Kidney (tissue), 14 donors: ENCODE results near the gene PPY. TPM values are rescaled to one million over a fixed set of nuclear protein-coding genes. Genes with fewer than 3 reads are reported as not detected.
"Not testable (repeated sequence)": the region's sequence is repeated elsewhere in the genome, so short reads cannot be mapped to it uniquely, and the experiment has no call there.

Experiments used
- DNase-seq, 5 donors: peaks; one replicate each; pipeline ENCODE4 v3.0.0-alpha.2; 2013 to 2020
- FAIRE-seq: peaks from 2 replicates; lab custom pipeline; 2012; peaks lifted over from hg19 to GRCh38; lab: Jason Lieb, UNC
- H3K27ac ChIP-seq, 2 donors: one replicate each; pipeline ENCODE4 v1.7.0; 2013; ENCODE audit warnings: low read depth in 2 of 2, low read length in 2 of 2, inconsistent platforms in 1 of 2
- H3K27me3 ChIP-seq: one replicate; pipeline ENCODE4 v1.7.1; 2013; ENCODE audit warnings: low read length, inconsistent platforms; ENCODE audit not compliant: control insufficient read depth, insufficient read depth
- H3K36me3 ChIP-seq, 3 donors: one replicate each; pipeline versions ENCODE4 v1.7.0 to v1.7.1; 2013; ENCODE audit warnings: low read length in 3 of 3, control low read depth in 1 of 3, inconsistent platforms in 1 of 3; ENCODE audit not compliant: insufficient read depth in 3 of 3, control insufficient read depth in 2 of 3
- H3K4me1 ChIP-seq, 3 donors: one replicate each; pipeline versions ENCODE4 v1.7.0 to v1.7.1; 2013; ENCODE audit warnings: low read length in 3 of 3, inconsistent platforms in 1 of 3, low read depth in 1 of 3; ENCODE audit not compliant: control insufficient read depth in 2 of 3, insufficient read depth in 2 of 3
- H3K4me3 ChIP-seq, 3 donors: one replicate each; pipeline versions ENCODE4 v1.7.0 to v1.8.1; 2013; ENCODE audit warnings: low read length in 3 of 3, control low read depth in 1 of 3, inconsistent platforms in 1 of 3
- H3K9ac ChIP-seq, 3 donors: one replicate each; pipeline versions ENCODE4 v1.7.0 to v1.7.1; 2013; ENCODE audit warnings: low read length in 3 of 3, control low read depth in 1 of 3, inconsistent platforms in 1 of 3
- H3K9me3 ChIP-seq, 3 donors: one replicate each; pipeline versions ENCODE4 v1.7.0 to v1.7.1; 2013; ENCODE audit warnings: low read length in 3 of 3, control low read depth in 1 of 3, inconsistent platforms in 1 of 3; ENCODE audit not compliant: control insufficient read depth in 2 of 3, insufficient read depth in 1 of 3
- CTCF ChIP-seq: IDR thresholded peaks from 3 replicates; pipeline ENCODE4 v1.5.1; 2012; ENCODE audit warnings: mild to moderate bottlenecking, moderate library complexity, borderline replicate concordance; ENCODE audit not compliant: insufficient read depth; ENCODE audit errors: extremely low read depth
- intact Hi-C: fragments of 100-400 bp; cut with DNase I; formaldehyde crosslinking; loops from one replicate; pipeline ENCODE4 v1.11.1; 2022
- polyA plus RNA-seq: library from polyadenylated mRNA; stranded (reverse); fragments of 350-450 nt; fragmentation: Illumina TruSeq; extraction: RNeasy Lipid Tissue Mini Kit (QIAGEN cat#74804); gene quantifications from one replicate; pipeline ENCODE4 v1.2.3, GENCODE V29; 2014; ENCODE audit warnings: low read depth, low replicate concordance; ENCODE audit not compliant: insufficient read depth
- total RNA-seq: library from RNA; stranded (reverse); fragmentation: NEBNext Ultra II Directional; extraction: Animal tissue kit (Norgen Biotek cat#: 25700); gene quantifications from one replicate; pipeline ENCODE4 v1.2.1, GENCODE V29; 2021
- donor health status: control.
- donor health status: control.
- donor health status: control.
- donor health status: control.
- donor health status: control.
- donor health status: DM: yes; HTN: yes; CAD: no.
- donor health status: Normal renal cell carcinoma (clear cell type).

The PPY gene
- total and polyA plus RNA-seq, 2 donors from 2014 or later = not detected

DNA sequence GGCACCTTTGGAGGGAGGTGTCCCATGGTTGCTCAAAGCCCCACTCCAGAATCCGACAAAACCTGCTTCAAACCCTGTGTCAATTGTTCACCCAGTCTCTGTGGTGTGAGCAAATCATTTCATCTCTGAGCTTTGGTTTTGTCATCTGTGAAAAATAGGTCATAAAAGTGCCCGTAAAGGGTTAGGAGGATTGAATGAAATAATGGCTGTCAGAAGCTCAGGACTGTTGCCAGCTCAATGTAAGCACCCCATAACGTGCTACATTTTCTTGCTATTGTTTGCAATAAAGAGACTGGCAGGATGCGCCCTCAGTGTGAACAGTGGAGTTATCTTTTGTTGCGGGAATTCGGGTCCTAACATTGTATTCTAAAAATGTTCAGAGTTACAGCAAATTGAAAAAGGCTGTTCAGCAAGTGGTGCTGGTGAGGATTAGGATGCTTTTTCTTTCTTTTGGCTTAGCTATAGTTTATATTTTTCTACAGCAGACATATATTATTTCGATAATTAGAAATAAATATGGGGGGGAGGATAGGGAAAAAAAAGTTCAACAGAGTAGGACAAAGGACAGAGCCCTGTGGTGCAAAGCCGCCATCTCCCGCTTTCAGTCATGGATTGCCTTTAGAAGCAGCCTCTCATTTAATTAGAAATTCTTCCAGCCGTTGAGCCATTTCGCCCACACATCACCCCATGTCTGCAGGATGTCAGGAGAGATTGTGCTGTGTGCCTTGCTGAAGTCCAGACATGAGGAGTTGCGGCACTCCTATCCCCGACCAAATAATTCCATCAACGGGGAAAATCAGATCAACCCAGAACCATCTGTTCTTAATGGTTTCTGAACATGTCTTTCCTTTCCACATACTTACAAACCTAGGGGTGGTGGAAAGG lies 32.3 kb upstream of the PPY start:
- no peak overlapping the region for H3K27ac ChIP-seq
- FAIRE-seq = no peak

DNA sequence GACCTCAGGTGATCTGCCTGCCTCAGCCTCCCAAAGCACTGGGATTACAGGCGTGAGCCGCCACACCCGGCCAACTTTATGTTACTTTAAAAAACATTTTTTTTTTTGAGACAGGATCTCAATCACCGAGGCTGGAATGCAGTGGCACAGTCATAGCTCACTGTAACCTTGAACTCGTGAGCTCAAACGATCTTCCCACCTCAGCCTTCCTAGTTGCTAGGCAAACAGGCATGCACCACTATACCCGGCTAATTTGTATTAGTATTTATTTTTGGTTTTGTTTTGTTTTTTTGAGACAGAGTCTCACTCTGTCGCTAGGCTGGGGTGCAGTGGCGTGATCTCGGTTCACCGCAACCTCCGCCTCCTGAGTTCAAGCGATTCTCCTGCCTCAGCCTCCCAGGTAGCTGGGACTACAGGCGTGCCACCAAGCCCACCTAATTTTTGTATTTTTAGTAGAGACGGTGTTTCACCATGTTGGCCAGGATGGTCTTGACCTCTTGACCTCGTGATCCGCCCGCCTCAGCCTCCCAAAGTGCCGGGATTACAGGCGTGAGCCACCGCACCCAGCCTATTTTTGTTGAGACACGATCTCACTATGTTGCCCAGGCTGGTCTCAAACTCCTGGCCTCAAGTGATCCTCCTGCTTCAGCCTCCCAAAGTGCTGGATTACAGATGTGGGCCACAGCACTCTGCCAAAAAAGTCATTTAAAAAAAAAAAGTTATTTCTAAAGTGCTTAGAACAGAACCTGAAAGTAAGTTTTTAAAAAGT lies 30.4 kb upstream of the PPY start:
- FAIRE-seq, H3K27me3 ChIP-seq: not testable (repeated sequence)

More for the DNA sequence above, 32.3 kb upstream of the PPY start:
- DNase-seq = no peak
- Histone ChIP-seq H3K9ac (no peak overlapping the region), H3K36me3 (no peaks in the 10 kb centered on the region), H3K4me1 (no peaks in the 10 kb centered on the region), H3K27me3 (no peaks in the 10 kb centered on the region), H3K4me3 (no peak overlapping the region), H3K9me3 (no peaks in the 10 kb centered on the region)
- no peak for TF ChIP-seq CTCF
- intact Hi-C loops = no loop called here

GRCh38 chr17:43971436-43971835 lies 29.2 kb upstream of the PPY start:
- H3K4me1 ChIP-seq, H3K9ac ChIP-seq, FAIRE-seq, intact Hi-C loops, H3K4me3 ChIP-seq, H3K27me3 ChIP-seq, H3K9me3 ChIP-seq, DNase-seq, H3K36me3 ChIP-seq, H3K27ac ChIP-seq: not testable (repeated sequence)

More for the DNA sequence above, 30.4 kb upstream of the PPY start:
- H3K27ac ChIP-seq, H3K9me3 ChIP-seq, intact Hi-C loops, H3K4me3 ChIP-seq, H3K9ac ChIP-seq, H3K36me3 ChIP-seq, H3K4me1 ChIP-seq: not testable (repeated sequence)
- peak in 1 of 5 donors; percentile 32 for DNase-seq

- intact Hi-C loops = no loop called here
- H3K4me1 ChIP-seq = no peaks in the 10 kb centered on the region
- H3K4me3 ChIP-seq = no peak overlapping the region
- FAIRE-seq (no peak), DNase-seq (no peak)
- no peaks in the 10 kb centered on the region for H3K36me3 ChIP-seq
- no peak overlapping the region for H3K27ac ChIP-seq
- no peak for TF ChIP-seq CTCF
- no peak overlapping the region for H3K9ac ChIP-seq
- no peaks in the 10 kb centered on the region for H3K9me3 ChIP-seq
- H3K27me3 ChIP-seq = no peaks in the 10 kb centered on the region
These were observed 28.1 kb upstream of the PPY start for GRCh38 chr17:43970366-43970765.
